ENCODE results near the gene HDAC3.

DNA sequence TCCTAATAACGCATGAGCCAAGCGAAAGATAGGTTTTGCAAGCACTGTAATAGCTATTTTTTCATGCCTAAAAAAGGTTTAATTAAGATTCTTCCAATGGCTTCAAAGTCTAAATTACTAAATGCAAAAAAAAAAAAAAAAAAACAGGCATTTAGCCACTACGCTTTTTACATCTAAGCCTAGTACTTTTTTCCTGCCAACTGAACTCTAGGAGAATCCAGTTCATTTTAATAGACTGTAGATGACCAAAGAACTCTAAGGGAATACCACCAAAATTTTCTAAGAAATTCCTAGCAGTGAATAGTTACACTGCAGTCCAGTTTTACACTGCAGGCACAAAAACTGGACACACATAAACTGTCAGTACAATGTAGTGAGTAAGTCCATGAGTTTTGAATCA lies 27.6 kb downstream of the HDAC3 start:
- TF ChIP-seq GATA2 (IDR thresholded peaks at IDR 0.05; ENCODE audit: low read depth, low read length) = no peak
- TF ChIP-seq GATA3 (IDR thresholded peaks at IDR 0.05; ENCODE audit: low read depth, low read length) = no peak

All from SH-SY5Y (cell line).